Left renal cortex interstitium (tissue), 4 donors: ENCODE results near the gene STX8. TPM values are rescaled to one million over a fixed set of nuclear protein-coding genes. Genes with fewer than 3 reads are reported as not detected.
A peak's percentile ranks its signal among the peaks of the same experiment; 100 is the strongest.

Source experiments
- DNase-seq, 4 donors: peaks; one replicate each; pipeline ENCODE4 v3.0.0-alpha.2; 2013; ENCODE audit warnings: low read depth in 4 of 4, low spot score in 2 of 4, missing footprints in 1 of 4
- polyA plus RNA-seq, 4 donors: library from polyadenylated mRNA; unstranded; fragments of 120-200 nt; gene quantifications; one replicate each; pipeline ENCODE4 v1.2.1, GENCODE V29; 2013; ENCODE audit not compliant: insufficient read length in 4 of 4

Gene STX8
- polyA plus RNA-seq, 4 donors, result 59.1 to 71.2 (median 61.9) TPM

DNA sequence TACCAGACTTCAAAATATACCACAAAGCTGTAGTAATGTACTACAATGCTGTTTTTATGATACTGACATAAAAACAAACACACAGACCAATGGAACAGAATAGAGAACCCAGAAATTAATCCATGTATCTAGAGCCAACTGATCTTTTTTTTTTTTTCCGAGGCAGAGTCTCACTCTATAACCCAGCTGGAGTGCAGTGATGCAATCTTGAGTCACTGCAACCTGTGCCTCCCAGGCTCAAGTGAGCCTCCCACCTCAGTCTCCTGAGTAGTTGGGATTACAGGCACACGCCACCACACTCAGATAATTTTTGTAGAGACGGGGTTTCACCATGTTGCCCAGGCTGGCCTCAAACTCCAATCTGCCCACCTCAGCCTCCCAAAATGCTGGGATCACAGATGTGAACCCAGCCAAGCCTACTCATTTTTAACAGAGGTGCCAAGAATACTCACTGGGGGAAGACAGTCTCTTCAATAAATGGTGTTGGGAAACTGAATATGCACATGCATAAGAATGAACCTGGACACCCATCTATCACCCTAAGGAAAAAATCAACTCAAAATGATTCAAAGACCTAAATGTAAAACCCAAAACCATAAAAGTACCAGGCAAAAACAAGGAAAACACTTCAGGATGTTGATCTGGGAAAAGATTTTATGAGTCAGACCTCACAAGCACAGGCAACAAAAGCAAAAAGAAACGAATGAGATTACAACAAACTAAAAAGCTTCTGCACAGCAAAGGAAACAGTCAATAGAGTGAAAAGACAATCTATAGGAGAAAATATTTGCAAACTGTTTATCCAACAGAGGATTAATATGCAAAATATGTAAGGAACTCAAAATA is 63.1 kb downstream of the STX8 start:
- no peak for DNase-seq

DNA sequence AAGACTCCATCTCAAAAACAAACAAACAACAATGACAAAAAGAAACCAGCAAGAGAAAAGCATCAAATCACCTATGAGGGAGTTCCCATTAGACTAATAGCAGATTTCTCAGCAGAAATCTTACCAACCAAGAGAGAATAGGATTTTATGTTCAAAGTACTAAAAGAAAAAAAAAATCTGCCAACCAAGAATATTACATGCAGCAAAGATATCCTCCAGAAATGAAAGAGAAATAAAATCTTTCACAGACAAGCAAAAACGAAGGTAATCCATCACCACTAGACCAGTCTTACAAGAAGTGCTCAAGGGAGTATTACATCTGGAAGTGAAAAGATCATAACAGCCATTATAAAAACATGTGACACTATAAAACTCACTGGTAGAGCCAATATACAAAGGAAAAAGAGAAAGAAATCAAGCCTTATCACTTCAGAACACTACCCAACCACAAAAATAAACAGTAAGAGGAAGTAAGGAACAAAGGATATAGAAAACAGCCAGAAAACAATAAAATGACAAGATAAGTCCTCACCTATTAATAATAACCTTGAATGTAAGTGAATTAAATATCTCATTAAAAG is 66.3 kb downstream of the STX8 start:
- DNase-seq, result no peak

GRCh38 chr17:9499041-9499440 is 76.6 kb downstream of the STX8 start:
- DNase-seq, result no peak

DNA sequence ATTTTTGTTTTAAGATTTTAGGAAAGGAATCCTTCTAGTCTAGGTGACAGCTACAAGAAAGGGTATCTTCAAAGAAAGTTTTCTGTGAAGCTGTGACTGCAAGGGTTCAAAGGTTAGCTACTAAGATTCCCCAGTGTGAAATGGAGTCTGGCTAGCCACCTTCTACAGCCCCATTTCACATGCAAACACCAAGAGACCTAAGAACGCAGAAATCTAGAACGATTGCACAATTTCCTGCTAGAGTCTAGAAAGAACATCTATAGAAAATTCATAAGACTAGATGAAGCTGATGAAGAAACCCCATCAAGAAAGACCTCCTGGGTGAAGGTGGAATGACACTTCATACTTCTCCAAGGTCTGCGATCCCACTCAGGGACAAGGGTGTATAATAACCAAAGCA is 77.1 kb downstream of the STX8 start:
- no peak for DNase-seq

DNA sequence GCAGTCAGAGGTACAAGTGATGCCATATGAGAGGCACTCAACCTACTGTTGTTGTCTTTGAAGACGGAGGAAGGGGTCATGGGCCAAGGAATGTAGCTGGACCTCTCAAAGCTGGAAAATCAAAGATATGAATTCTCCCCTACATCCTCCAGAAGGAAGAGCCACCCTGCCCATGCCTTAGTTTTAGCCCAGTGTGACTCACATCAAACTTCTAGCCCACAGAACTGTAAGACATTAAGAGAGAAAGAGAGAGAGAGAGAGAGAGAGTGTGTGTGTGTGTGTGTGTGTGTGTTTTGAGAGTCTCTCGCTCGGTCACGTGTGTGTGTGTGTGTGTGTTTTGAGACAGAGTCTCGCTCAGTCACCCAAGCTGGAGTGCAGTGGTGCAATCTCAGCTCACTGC is 87.1 kb downstream of the STX8 start:
- no peak for DNase-seq

GRCh38 chr17:9487406-9487805 is 88.2 kb downstream of the STX8 start:
- DNase-seq, result no peak

- DNase-seq, result no peak
Measured at GRCh38 chr17:9484789-9485188, 90.8 kb downstream of the STX8 start.

GRCh38 chr17:9479964-9480363 is 95.7 kb downstream of the STX8 start:
- DNase-seq, result no peak

GRCh38 chr17:9478889-9479288 is 96.7 kb downstream of the STX8 start:
- DNase-seq, result no peak

- peak in 1 of 4 donors; percentile 13 for DNase-seq
Measured at GRCh38 chr17:9475101-9475658, 100.4 kb downstream of the STX8 start.

GRCh38 chr17:9473711-9474110 is 101.9 kb downstream of the STX8 start:
- no peak for DNase-seq

DNA sequence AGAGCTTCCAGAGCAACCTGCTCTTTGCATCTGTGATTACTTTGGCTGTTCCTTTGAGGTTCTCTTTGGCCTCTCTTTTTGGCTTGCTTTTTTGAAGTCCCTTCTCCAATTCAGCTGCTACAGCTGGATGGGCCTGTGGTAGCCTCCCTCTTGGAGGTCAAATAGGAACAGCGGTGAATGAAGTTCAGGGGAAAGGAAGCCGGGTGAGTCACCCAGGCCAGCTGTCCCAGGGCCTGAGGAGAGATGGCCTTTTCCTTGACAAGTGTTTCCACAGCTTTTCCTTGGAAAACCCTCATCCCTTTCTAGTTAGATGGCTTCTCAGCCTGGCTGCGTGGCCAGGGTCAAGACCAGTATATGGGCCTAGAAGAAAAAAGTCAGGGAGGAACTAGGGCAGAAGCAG is 103.1 kb downstream of the STX8 start:
- DNase-seq, result no peak

- no peak for DNase-seq
Measured at GRCh38 chr17:9472094-9472493, 103.5 kb downstream of the STX8 start.

DNA sequence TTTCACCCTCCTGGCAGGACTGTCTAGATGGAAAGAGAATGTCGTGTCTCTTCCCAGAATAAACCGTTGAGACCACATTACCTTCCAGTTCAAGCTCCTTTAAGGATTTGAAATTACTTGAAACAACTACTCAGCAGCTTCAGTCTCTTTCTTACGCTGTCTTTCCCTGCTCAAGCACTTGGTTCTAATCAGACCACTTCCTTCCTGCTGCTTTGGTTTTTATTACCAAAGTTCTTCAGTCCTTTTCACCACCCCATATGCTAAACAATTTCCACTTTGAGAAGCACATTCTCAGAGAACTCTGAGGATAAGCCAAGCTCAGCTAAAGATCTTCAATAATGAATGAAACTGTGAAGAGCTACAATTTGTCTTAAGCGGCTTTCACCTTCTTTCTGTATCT is 105.4 kb downstream of the STX8 start:
- DNase-seq, result no peak

- no peak for DNase-seq
Measured at GRCh38 chr17:9468937-9469336, 106.7 kb downstream of the STX8 start.

- DNase-seq, result no peak
Measured at GRCh38 chr17:9468532-9468931, 107.1 kb downstream of the STX8 start.

- DNase-seq, result no peak
Measured at GRCh38 chr17:9467518-9467917, 108.1 kb downstream of the STX8 start.

DNA sequence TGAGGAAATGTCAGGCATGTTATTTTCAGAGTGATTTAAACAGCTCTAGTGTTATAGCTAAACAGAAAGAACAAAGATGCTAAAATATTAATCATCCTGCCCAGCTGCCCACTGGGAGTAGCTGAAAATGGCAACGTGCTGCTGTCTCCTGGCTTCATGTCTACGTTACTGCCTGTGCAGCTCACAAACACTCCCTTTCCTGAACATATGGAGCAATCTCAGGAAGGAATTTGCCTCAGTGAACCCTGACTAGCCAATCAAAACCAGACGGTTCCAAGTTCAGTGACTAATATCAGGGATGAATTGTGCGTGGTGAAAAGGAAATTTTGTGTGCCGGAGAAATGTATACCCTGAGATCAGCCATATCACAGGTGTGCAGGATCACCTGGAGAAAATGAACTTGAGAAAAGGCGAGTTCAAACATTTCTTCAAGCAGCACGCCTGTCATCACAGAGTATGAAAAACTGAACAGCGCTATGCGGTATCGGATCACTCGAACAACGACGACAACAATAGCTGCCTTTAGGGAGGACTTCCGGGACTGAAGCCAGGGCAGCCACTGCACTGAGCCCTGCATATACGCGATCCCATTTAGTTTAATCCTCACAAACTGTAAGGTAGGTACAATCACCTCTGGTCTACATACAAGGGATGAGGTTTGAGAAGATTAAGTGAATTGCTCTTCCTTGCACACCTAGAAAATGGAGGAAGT is 110.3 kb downstream of the STX8 start:
- DNase-seq, result no peak

GRCh38 chr17:9457005-9457404 is 118.6 kb downstream of the STX8 start:
- DNase-seq, result no peak

GRCh38 chr17:9456330-9456729 is 119.3 kb downstream of the STX8 start:
- DNase-seq, result no peak

DNA sequence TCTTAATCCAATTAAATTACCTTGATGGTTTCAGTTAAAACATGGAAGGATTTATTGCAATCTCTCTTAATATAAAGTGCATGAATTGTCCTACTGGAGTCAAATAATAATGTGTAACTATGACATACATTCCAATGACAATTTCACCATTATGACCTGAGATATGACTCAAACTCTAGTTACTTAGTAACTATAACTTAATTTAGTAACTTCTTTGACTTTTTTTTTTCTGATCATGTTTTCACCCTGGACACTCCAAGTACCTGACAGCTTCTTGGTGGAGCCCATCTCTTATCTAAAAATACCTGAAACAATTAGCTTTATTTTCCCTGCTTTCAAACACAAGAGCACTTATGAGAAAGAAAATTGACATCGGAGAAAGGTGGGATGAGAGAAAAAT is 123.7 kb downstream of the STX8 start:
- DNase-seq, result no peak
